ENCODE data around the gene LSP1. TPM values are rescaled to one million over a fixed set of nuclear protein-coding genes. Genes with fewer than 3 reads are reported as not detected.

LSP1 gene
- total and polyA plus RNA-seq, 2 experiments from 2014 or later: 29.9 to 47.0 TPM

- no peak overlapping the region for H3K4me3 ChIP-seq
- no peaks in the 10 kb centered on the region for H3K9me3 ChIP-seq (ENCODE audit: low read depth)
- H3K36me3 ChIP-seq (replicated peaks; ENCODE audit: insufficient read depth, low read depth): no peaks in the 10 kb centered on the region
- H4K20me1 ChIP-seq (ENCODE audit: insufficient read depth, poor library complexity, severe bottlenecking): no peaks in the 10 kb centered on the region
- TF ChIP-seq CTCF (IDR thresholded peaks at IDR 0.05; ENCODE audit: poor library complexity): no peak
- TF ChIP-seq EZH2phosphoT487 (IDR thresholded peaks at IDR 0.05; ENCODE audit: low read depth, severe bottlenecking, unreplicated experiment): no peak
- TF ChIP-seq EZH2 (IDR thresholded peaks at IDR 0.05; ENCODE audit: borderline replicate concordance): no peak
- H3K27me3 ChIP-seq: no peaks in the 10 kb centered on the region
- H3K4me1 ChIP-seq (ENCODE audit: insufficient read depth): no peaks in the 10 kb centered on the region
- no peak for DNase-seq (ENCODE audit: low spot score)
- H3K79me2 ChIP-seq: no peaks in the 10 kb centered on the region
- H2AFZ ChIP-seq: no peak overlapping the region
- no peak overlapping the region for H3K27ac ChIP-seq
- WGBS (ENCODE audit: low lambda C conversion rate, missing lambda C conversion rate): 91% methylated on average over 5 of the region's 5 CpGs
- H3K9me2 ChIP-seq (replicated peaks; ENCODE audit: insufficient read depth): no peaks in the 10 kb centered on the region
- no peak overlapping the region for H3K4me2 ChIP-seq
Measured at GRCh38 chr11:1899686-1900085, 46.8 kb downstream of the LSP1 start.

GRCh38 chr11:1906181-1906580 lies 53.3 kb downstream of the LSP1 start:
- peak overlapping the region; percentile 86 for H3K27ac ChIP-seq
- H3K4me3 ChIP-seq: no peak overlapping the region
- no peak overlapping the region for H3K4me2 ChIP-seq
- H3K4me1 ChIP-seq (ENCODE audit: insufficient read depth): peaks cover 23% of the 10 kb centered on the region
- no peaks in the 10 kb centered on the region for H3K9me2 ChIP-seq (replicated peaks; ENCODE audit: insufficient read depth)
- H2AFZ ChIP-seq: no peak overlapping the region
- H3K9me3 ChIP-seq (ENCODE audit: low read depth): no peaks in the 10 kb centered on the region
- H3K79me2 ChIP-seq: no peaks in the 10 kb centered on the region
- no peaks in the 10 kb centered on the region for H3K27me3 ChIP-seq
- H4K20me1 ChIP-seq (ENCODE audit: insufficient read depth, poor library complexity, severe bottlenecking): no peaks in the 10 kb centered on the region
- no peaks in the 10 kb centered on the region for H3K36me3 ChIP-seq (replicated peaks; ENCODE audit: insufficient read depth, low read depth)
- WGBS (ENCODE audit: low lambda C conversion rate, missing lambda C conversion rate): 40% methylated on average over 5 of the region's 5 CpGs
- no peak for DNase-seq (ENCODE audit: low spot score)
- TF ChIP-seq CTCF (IDR thresholded peaks at IDR 0.05; ENCODE audit: poor library complexity) (no peak), EZH2phosphoT487 (IDR thresholded peaks at IDR 0.05; ENCODE audit: low read depth, severe bottlenecking, unreplicated experiment) (no peak), EZH2 (IDR thresholded peaks at IDR 0.05; ENCODE audit: borderline replicate concordance) (no peak)

GRCh38 chr11:1906611-1907423 lies 53.9 kb downstream of the LSP1 start:
- H3K27ac ChIP-seq: peak overlapping the region; percentile 86

More at GRCh38 chr11:1906611-1907423, 53.9 kb downstream of the LSP1 start:
- Histone ChIP-seq H2AFZ (peak overlapping the region; percentile 28), H3K4me3 (no peak overlapping the region), H3K36me3 (replicated peaks; ENCODE audit: insufficient read depth, low read depth) (no peaks in the 10 kb centered on the region), H3K27me3 (no peaks in the 10 kb centered on the region), H3K79me2 (no peaks in the 10 kb centered on the region), H3K4me1 (ENCODE audit: insufficient read depth) (peaks cover 23% of the 10 kb centered on the region), H3K9me2 (replicated peaks; ENCODE audit: insufficient read depth) (no peaks in the 10 kb centered on the region), H4K20me1 (ENCODE audit: insufficient read depth, poor library complexity, severe bottlenecking) (no peaks in the 10 kb centered on the region), H3K9me3 (ENCODE audit: low read depth) (no peaks in the 10 kb centered on the region), H3K4me2 (no peak overlapping the region)
- TF ChIP-seq CTCF (IDR thresholded peaks at IDR 0.05; ENCODE audit: poor library complexity) (no peak), EZH2 (IDR thresholded peaks at IDR 0.05; ENCODE audit: borderline replicate concordance) (no peak), EZH2phosphoT487 (IDR thresholded peaks at IDR 0.05; ENCODE audit: low read depth, severe bottlenecking, unreplicated experiment) (no peak)
- DNase-seq (ENCODE audit: low spot score): no peak
- 57% methylated on average over 14 of the region's 14 CpGs for WGBS (ENCODE audit: low lambda C conversion rate, missing lambda C conversion rate)
